ENCODE data around the gene MMGT1. TPM values are rescaled to one million over a fixed set of nuclear protein-coding genes. Genes with fewer than 3 reads are reported as not detected.

Gene MMGT1
- total RNA-seq, 1 experiment from 2014 or later, result 18.3 TPM

DNA sequence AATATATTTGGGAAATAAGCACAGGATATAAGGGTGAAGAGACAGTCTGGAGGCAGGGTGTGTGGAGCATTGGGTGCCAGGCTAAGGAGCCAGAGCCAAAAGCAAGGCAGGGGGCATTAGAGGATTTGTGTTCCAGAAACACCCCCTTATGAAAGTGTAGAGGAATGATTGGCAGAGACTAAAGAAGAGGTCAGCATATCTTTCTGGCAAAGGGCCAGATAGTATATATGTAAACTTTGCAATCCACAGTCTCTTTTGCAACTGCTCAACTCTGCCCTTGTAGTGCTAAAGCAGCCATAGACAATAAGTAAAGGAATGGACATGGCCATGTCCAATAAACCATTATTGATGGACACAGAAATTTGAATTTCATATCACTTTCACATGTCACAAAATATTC lies 7.9 kb upstream of the MMGT1 start:
- no TSS peak for BruUV-seq (replicated peaks)
- TF ChIP-seq CTCF (IDR thresholded peaks at IDR 0.05; ENCODE audit: insufficient read depth in 1 of 2, low read depth in 1 of 2, low read length in 1 of 2, severe bottlenecking in 1 of 2, unreplicated experiment in 1 of 2), result no peak
- ChIA-PET POLR2A (no interaction called here), CTCF (no interaction called here)
- Mint-ChIP-seq H3K27ac (ENCODE audit: unreplicated experiment) (no peak overlapping the region), H3K4me3 (ENCODE audit: unreplicated experiment) (no peak overlapping the region), H3K4me1 (ENCODE audit: low read depth, unreplicated experiment) (peaks cover 22% of the 10 kb centered on the region), H3K36me3 (ENCODE audit: insufficient read depth, unreplicated experiment) (no peaks in the 10 kb centered on the region), H3K27me3 (ENCODE audit: insufficient read depth, unreplicated experiment) (no peaks in the 10 kb centered on the region), H3K9me3 (ENCODE audit: unreplicated experiment) (no peaks in the 10 kb centered on the region)
- no peaks in the 10 kb centered on the region for H3K36me3 ChIP-seq (ENCODE audit: control insufficient read depth, insufficient read depth, low read length)
- no peak overlapping the region for H3K4me3 ChIP-seq (ENCODE audit: low read depth, low read length)
- DNase-seq, result no peak
- H3K9me3 ChIP-seq, result no peaks in the 10 kb centered on the region
- no peaks in the 10 kb centered on the region for H3K27me3 ChIP-seq (replicated peaks; ENCODE audit: control insufficient read depth, insufficient read depth, low read length)
- no peaks in the 10 kb centered on the region for H3K4me1 ChIP-seq
- intact Hi-C loops (cut with micrococcal nuclease; ENCODE audit: unreplicated experiment), result no loop called here

GRCh38 chrX:135981010-135981409 lies 7.2 kb upstream of the MMGT1 start:
- Histone ChIP-seq H3K9me3 (no peaks in the 10 kb centered on the region), H3K27me3 (replicated peaks; ENCODE audit: control insufficient read depth, insufficient read depth, low read length) (no peaks in the 10 kb centered on the region), H3K4me1 (no peaks in the 10 kb centered on the region), H3K4me3 (ENCODE audit: low read depth, low read length) (no peak overlapping the region), H3K36me3 (ENCODE audit: control insufficient read depth, insufficient read depth, low read length) (no peaks in the 10 kb centered on the region)
- CTCF ChIA-PET, result no interaction called here
- intact Hi-C loops (cut with micrococcal nuclease; ENCODE audit: unreplicated experiment), result no loop called here
- no peaks in the 10 kb centered on the region for H3K9me3 Mint-ChIP-seq (ENCODE audit: unreplicated experiment)
- no peak for DNase-seq
- no peak overlapping the region for H3K27ac Mint-ChIP-seq (ENCODE audit: unreplicated experiment)
- TF ChIP-seq CTCF (IDR thresholded peaks at IDR 0.05; ENCODE audit: insufficient read depth in 1 of 2, low read depth in 1 of 2, low read length in 1 of 2, severe bottlenecking in 1 of 2, unreplicated experiment in 1 of 2), result no peak
- no TSS peak for BruUV-seq (replicated peaks)
- no peaks in the 10 kb centered on the region for H3K36me3 Mint-ChIP-seq (ENCODE audit: insufficient read depth, unreplicated experiment)
- H3K27me3 Mint-ChIP-seq (ENCODE audit: insufficient read depth, unreplicated experiment), result no peaks in the 10 kb centered on the region
- POLR2A ChIA-PET, result no interaction called here
- no peak overlapping the region for H3K4me3 Mint-ChIP-seq (ENCODE audit: unreplicated experiment)
- peaks cover 22% of the 10 kb centered on the region for H3K4me1 Mint-ChIP-seq (ENCODE audit: low read depth, unreplicated experiment)

GRCh38 chrX:135977611-135978010 lies 3.8 kb upstream of the MMGT1 start:
- DNase-seq, result no peak
- ChIA-PET POLR2A (no interaction called here), CTCF (no interaction called here)
- H3K9me3 Mint-ChIP-seq (ENCODE audit: unreplicated experiment), result no peaks in the 10 kb centered on the region
- intact Hi-C loops (cut with micrococcal nuclease; ENCODE audit: unreplicated experiment), result no loop called here
- H3K27ac Mint-ChIP-seq (ENCODE audit: unreplicated experiment), result no peak overlapping the region
- no peaks in the 10 kb centered on the region for H3K36me3 Mint-ChIP-seq (ENCODE audit: insufficient read depth, unreplicated experiment)
- H3K27me3 Mint-ChIP-seq (ENCODE audit: insufficient read depth, unreplicated experiment), result no peaks in the 10 kb centered on the region
- no peak for TF ChIP-seq CTCF (IDR thresholded peaks at IDR 0.05; ENCODE audit: insufficient read depth in 1 of 2, low read depth in 1 of 2, low read length in 1 of 2, severe bottlenecking in 1 of 2, unreplicated experiment in 1 of 2)
- Histone ChIP-seq H3K36me3 (ENCODE audit: control insufficient read depth, insufficient read depth, low read length) (no peaks in the 10 kb centered on the region), H3K9me3 (no peaks in the 10 kb centered on the region), H3K4me3 (ENCODE audit: low read depth, low read length) (no peak overlapping the region), H3K4me1 (no peaks in the 10 kb centered on the region), H3K27me3 (replicated peaks; ENCODE audit: control insufficient read depth, insufficient read depth, low read length) (no peaks in the 10 kb centered on the region)
- peaks cover 5% of the 10 kb centered on the region for H3K4me1 Mint-ChIP-seq (ENCODE audit: low read depth, unreplicated experiment)
- H3K4me3 Mint-ChIP-seq (ENCODE audit: unreplicated experiment), result no peak overlapping the region
- no TSS peak for BruUV-seq (replicated peaks)

Data from Caco-2 (cell line).